Common myeloid progenitor, CD34-positive (primary cell): ENCODE measurements around the gene EXT2.

Experiments
- CTCF ChIA-PET: fragments of 350-600 bp; sonication (Branson Sonifier 250); formaldehyde crosslinking; loops from one replicate; lab custom pipeline; 2021; ENCODE audit warnings: antibody characterized with exemption; lab: Charles Lee
- POLR2A ChIA-PET: fragments of 350-600 bp; sonication (Branson Sonifier 250); formaldehyde crosslinking; loops from one replicate; lab custom pipeline; 2021; ENCODE audit warnings: antibody characterized with exemption; lab: Charles Lee
- DNase-seq, 3 donors: peaks; one replicate each; pipeline versions ENCODE4 v3.0.0 to v3.0.0-alpha.2; 2013
- H3K27ac ChIP-seq, 2 experiments: 1 replicate in 1 of 2; 2 replicates in 1 of 2; pipeline ENCODE4 v1.7.0; 2013; ENCODE audit warnings: inconsistent platforms in 2 of 2, low read length in 2 of 2, mild to moderate bottlenecking in 2 of 2, low read depth in 1 of 2, moderate library complexity in 1 of 2; ENCODE audit not compliant: severe bottlenecking in 2 of 2, insufficient read depth in 1 of 2, poor library complexity in 1 of 2
- H3K27me3 ChIP-seq, 5 experiments: replicated peaks in 2 of 5; 1 replicate in 3 of 5; 2 replicates in 2 of 5; pipeline versions ENCODE4 v1.6.1 to v1.7.0; 2013; ENCODE audit warnings: low read length in 4 of 5, mild to moderate bottlenecking in 2 of 5, moderate library complexity in 2 of 5, inconsistent platforms in 1 of 5; ENCODE audit not compliant: insufficient read depth in 5 of 5, control insufficient read depth in 4 of 5
- H3K36me3 ChIP-seq, 4 experiments: 1 replicate in 2 of 4; 2 replicates in 2 of 4; pipeline versions ENCODE4 v1.6.1 to v1.7.0; 2013; ENCODE audit warnings: low read length in 3 of 4, control low read depth in 1 of 4, mild to moderate bottlenecking in 1 of 4; ENCODE audit not compliant: control insufficient read depth in 4 of 4, insufficient read depth in 4 of 4
- H3K4me1 ChIP-seq, 4 experiments: 1 replicate in 3 of 4; 2 replicates in 1 of 4; pipeline versions ENCODE4 v1.6.1 to v1.7.1; 2013; ENCODE audit warnings: low read length in 3 of 4, mild to moderate bottlenecking in 3 of 4, control low read depth in 1 of 4, inconsistent platforms in 1 of 4, moderate library complexity in 1 of 4; ENCODE audit not compliant: control insufficient read depth in 4 of 4, insufficient read depth in 4 of 4; ENCODE audit errors: control extremely low read depth in 1 of 4
- H3K4me3 ChIP-seq, 7 experiments: 1 replicate in 4 of 7; 2 replicates in 3 of 7; pipeline versions ENCODE4 v1.5.1 to v1.7.0; 2013; ENCODE audit warnings: mild to moderate bottlenecking in 7 of 7, low read length in 6 of 7, moderate library complexity in 6 of 7, inconsistent platforms in 2 of 7, low read depth in 2 of 7, control low read depth in 1 of 7; ENCODE audit not compliant: insufficient read depth in 4 of 7, control insufficient read depth in 1 of 7; ENCODE audit errors: extremely low read depth in 1 of 7
- H3K9me3 ChIP-seq, 5 experiments: 1 replicate in 4 of 5; 2 replicates in 1 of 5; pipeline versions ENCODE4 v1.6.1 to v1.7.1; 2013; ENCODE audit warnings: low read length in 4 of 5, mild to moderate bottlenecking in 2 of 5, inconsistent platforms in 1 of 5, low read depth in 1 of 5, moderate library complexity in 1 of 5; ENCODE audit not compliant: control insufficient read depth in 4 of 5, insufficient read depth in 2 of 5; ENCODE audit errors: control extremely low read depth in 1 of 5
- WGBS: methylation state at CpG from one replicate; pipeline ENCODE4 v1.1.5; 2013; ENCODE audit not compliant: insufficient coverage; 5-methylcytosine and 5-hydroxymethylcytosine counted together

Gene EXT2

DNA sequence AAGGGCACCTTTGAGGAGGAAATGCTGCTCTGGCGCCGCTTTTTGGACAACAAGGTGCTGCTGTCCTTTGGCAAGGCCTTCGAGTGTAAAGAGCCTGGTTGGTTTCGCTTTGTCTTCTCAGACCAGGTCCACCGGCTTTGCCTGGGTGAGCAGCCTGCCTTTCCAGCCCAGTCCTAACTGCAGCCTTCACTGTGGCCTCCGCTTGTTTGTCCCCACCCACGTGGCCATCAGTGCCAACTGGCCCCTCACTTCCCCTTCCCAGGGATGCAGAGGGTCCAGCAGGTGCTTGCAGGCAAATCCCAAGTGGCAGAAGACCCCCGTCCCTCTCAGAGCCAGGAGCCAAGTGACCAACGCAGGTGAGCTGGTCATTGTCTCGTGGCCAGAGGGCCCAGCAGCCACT, 12.0 kb upstream of the EXT2 start:
- Histone ChIP-seq H3K27me3 (no peaks in the 10 kb centered on the region), H3K36me3 (peaks cover 7 to 40% (median 29%) of the 10 kb centered on the region in 4 experiments), H3K9me3 (peaks cover 0 to 4% (median 0%) of the 10 kb centered on the region in 5 experiments), H3K27ac (no peak overlapping the region), H3K4me3 (no peak overlapping the region), H3K4me1 (peaks cover 0 to 3% (median 2%) of the 10 kb centered on the region in 4 experiments)
- ChIA-PET POLR2A (no interaction called here), CTCF (interaction anchor here (1.3 to 2.2 kb wide), 2 partner anchors 13 to 21 kb away, joined by 3 to 8 read pairs; no protein-coding TSS in a partner anchor)
- WGBS, result 92% methylated on average over 10 of the region's 10 CpGs
- no peak for DNase-seq

GRCh38 chr11:44083906-44084305, 11.6 kb upstream of the EXT2 start:
- ChIA-PET CTCF (interaction anchor here (1.3 to 2.2 kb wide), 3 partner anchors 11 to 21 kb away, joined by 3 to 15 read pairs (median 8); partner anchors contain the start of gene EXT2), POLR2A (no interaction called here)
- DNase-seq, result no peak
- no peak overlapping the region for H3K4me3 ChIP-seq
- WGBS, result 100% methylated on average over 2 of the region's 5 CpGs
- no peaks in the 10 kb centered on the region for H3K27me3 ChIP-seq
- H3K9me3 ChIP-seq, result peaks cover 0 to 4% (median 0%) of the 10 kb centered on the region in 5 experiments
- H3K4me1 ChIP-seq, result peaks cover 0 to 6% (median 4%) of the 10 kb centered on the region in 4 experiments
- H3K27ac ChIP-seq, result no peak overlapping the region
- peaks cover 7 to 37% (median 29%) of the 10 kb centered on the region in 4 experiments for H3K36me3 ChIP-seq

GRCh38 chr11:44085330-44085729, 10.1 kb upstream of the EXT2 start:
- POLR2A ChIA-PET, result interaction anchor here (1.4 kb wide), 1 partner anchor 11 kb away, joined by 3 read pairs; no protein-coding TSS in a partner anchor
- DNase-seq, result no peak
- peaks cover 0 to 4% (median 3%) of the 10 kb centered on the region in 5 experiments for H3K9me3 ChIP-seq
- no peak overlapping the region for H3K27ac ChIP-seq
- no peaks in the 10 kb centered on the region for H3K27me3 ChIP-seq
- peaks cover 0 to 6% (median 4%) of the 10 kb centered on the region in 4 experiments for H3K4me1 ChIP-seq
- no peak overlapping the region for H3K4me3 ChIP-seq
- peaks cover 9 to 34% (median 27%) of the 10 kb centered on the region in 4 experiments for H3K36me3 ChIP-seq
- CTCF ChIA-PET, result interaction anchor here (0.8 to 2.1 kb wide), 6 partner anchors 9 to 48 kb away, joined by 3 to 15 read pairs (median 3); partner anchors contain the start of gene EXT2
- WGBS, result no CpG with 5 or more reads among the region's 1 CpG

DNA sequence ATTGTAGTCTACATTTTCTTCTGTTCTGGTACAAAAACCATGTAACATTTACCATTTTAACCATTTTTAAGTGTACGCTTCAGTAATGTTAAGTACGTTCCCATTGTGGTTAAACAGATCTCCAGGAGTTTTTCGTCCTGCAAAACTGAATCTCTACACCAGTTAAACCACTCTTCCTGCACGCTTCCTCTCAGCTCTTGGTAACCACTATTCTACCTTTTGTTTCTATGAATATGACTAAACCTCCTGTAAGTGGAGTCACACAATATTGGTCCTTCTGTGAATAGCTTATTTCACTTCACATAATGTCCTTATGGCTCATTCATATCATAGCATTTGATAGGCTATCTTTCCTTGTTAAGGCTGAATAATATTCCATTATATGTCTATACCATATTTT, 7.1 kb upstream of the EXT2 start:
- Histone ChIP-seq H3K9me3 (peaks cover 0 to 4% (median 3%) of the 10 kb centered on the region in 5 experiments), H3K4me3 (no peak overlapping the region), H3K36me3 (peaks cover 2 to 15% (median 7%) of the 10 kb centered on the region in 4 experiments), H3K27me3 (no peaks in the 10 kb centered on the region), H3K4me1 (peaks cover 0 to 6% (median 4%) of the 10 kb centered on the region in 4 experiments), H3K27ac (no peak overlapping the region)
- CTCF ChIA-PET, result interaction anchor here (0.7 to 1.4 kb wide), 2 partner anchors 18 to 25 kb away, joined by 4 read pairs; no protein-coding TSS in a partner anchor
- no peak for DNase-seq
- POLR2A ChIA-PET, result no interaction called here
- WGBS, result 44% methylated on average over 3 of the region's 4 CpGs

- Histone ChIP-seq H3K4me3 (no peak overlapping the region), H3K36me3 (peaks cover 2 to 10% (median 5%) of the 10 kb centered on the region in 4 experiments), H3K4me1 (peaks cover 0 to 6% (median 4%) of the 10 kb centered on the region in 4 experiments), H3K27me3 (no peaks in the 10 kb centered on the region), H3K27ac (no peak overlapping the region), H3K9me3 (peaks cover 0 to 4% (median 3%) of the 10 kb centered on the region in 5 experiments)
- 100% methylated on average over 3 of the region's 4 CpGs for WGBS
- DNase-seq, result no peak
- CTCF ChIA-PET, result interaction anchor here (0.7 kb wide), 1 partner anchor 26 kb away, joined by 4 read pairs; no protein-coding TSS in a partner anchor
- POLR2A ChIA-PET, result no interaction called here
These were observed 6.6 kb upstream of the EXT2 start for GRCh38 chr11:44088871-44089270.

- Histone ChIP-seq H3K4me3 (no peak overlapping the region), H3K4me1 (peaks cover 0 to 10% (median 8%) of the 10 kb centered on the region in 4 experiments), H3K36me3 (peaks cover 0 to 5% (median 2%) of the 10 kb centered on the region in 4 experiments), H3K27ac (no peak overlapping the region), H3K9me3 (peaks cover 0 to 3% (median 0%) of the 10 kb centered on the region in 5 experiments), H3K27me3 (no peaks in the 10 kb centered on the region)
- ChIA-PET POLR2A (no interaction called here), CTCF (interaction anchor here (1.6 to 6.3 kb wide), 3 partner anchors 8 to 22 kb away, joined by 4 to 84 read pairs (median 34); partner anchors contain the start of gene ACCS)
- no CpG with 5 or more reads among the region's 1 CpG for WGBS
- no peak for DNase-seq
These were observed 4.9 kb upstream of the EXT2 start for GRCh38 chr11:44090539-44090938.
